GM18909 (cell line): ENCODE results near the gene DKKL1.
"Not testable (repeated sequence)": the region's sequence is repeated elsewhere in the genome, so short reads cannot be mapped to it uniquely, and the experiment has no call there.

ENCODE experiments used
- ATAC-seq: cut with Tn5 transposase; IDR thresholded peaks from one replicate; pipeline ENCODE4 v1.9.1; 2021; ENCODE audit warnings: mild to moderate bottlenecking; ENCODE audit not compliant: unreplicated experiment, poor library complexity

The DKKL1 gene

DNA sequence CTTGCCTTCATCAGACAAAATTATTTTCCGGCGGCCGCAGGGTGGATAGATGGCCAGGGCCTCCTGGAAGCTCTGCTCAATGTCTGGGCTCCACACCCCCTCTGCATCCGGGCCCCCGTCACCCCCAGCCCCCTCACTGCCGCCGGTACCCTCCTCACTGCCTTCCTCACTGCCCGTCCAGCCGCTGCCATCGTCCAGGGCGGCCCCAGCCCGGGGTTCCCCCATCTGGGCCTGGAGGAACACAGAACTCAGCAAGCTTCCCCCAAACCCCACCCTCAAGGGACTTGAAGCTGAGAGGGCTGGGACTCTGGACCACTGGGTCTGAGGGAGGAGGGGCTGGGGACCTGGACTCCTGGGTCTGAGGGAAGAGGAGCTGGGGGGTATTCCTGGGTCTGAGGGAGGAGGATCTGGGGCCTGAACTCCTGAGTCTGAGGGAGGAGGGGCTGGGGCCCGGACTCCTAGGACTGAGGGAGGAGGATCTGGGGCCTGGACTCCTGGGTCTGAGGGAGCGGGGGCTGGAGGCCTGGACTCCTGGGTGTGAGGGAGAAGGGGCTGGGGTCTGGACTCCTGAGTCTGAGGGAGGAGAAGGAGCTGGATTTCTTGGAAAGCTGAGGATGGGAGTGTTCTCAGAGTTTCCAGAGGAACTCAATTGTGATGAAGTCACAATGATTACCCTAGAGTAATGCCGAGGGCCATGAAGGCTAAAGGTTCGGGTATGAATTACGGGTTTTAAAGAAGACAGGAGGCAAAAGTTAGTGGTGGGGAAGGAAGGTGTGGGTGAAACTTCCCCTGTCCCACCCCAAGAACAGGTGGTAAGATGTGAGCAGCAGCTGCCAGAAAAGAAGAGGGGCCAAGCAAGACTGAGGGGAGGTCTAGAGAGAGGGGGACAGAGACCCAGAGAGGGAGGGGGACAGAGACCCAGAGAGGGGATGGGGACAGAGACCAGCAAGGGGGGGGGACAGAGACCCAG is 3.5 kb upstream of the DKKL1 start:
- ATAC-seq = no peak

GRCh38 chr19:49361438-49362047 is 2.1 kb upstream of the DKKL1 start:
- no peak for ATAC-seq

DNA sequence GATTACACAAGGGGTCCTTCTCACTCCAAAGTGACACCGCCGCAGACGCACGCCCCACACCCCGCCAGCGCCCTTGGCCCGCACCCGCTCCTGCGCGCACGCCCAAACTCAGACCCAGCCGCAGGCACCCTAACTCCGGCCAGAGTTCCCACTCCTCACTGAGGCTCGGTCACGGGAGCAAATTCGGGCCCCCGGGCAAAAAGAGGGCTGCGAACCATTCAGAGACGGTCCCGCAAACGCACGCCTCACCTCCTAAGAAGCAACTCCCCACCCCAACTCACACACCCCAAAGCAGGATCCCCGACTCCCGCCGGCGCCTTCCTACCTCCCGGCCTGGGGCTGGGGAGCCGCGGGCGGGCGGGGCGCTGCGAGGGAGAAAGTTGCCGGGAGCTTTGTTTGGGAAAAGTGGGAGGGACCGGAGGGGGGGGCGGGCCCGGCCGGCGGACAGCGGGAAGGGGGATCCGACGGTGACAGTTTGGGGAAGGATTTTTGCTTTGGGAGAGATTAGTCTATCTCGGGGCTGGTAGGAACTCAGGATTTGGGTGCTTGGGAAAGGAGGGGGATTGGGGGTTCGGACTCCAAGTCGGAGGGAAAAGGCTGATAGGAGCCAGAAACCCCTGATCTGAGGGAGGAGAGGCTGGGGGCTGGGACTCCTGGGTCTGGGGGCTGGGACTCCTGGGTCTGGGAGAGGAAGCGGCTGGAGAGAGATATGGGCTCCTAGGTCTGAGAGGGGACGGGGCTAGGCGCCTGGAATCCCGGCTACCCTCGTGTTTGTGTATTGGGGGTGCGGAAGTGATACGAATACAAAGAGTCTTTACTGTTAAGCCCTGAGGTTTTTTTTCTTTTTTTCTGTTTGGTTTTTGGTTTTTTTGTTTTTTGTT is 1.4 kb upstream of the DKKL1 start, which contains the start of gene TEAD2:
Gene TEAD2 (minus strand): TSS at position 369 of the 881 bp plus-strand sequence. CDS start 2,341 bp downstream, outside the sequence.
- ATAC-seq = no peak

DNA sequence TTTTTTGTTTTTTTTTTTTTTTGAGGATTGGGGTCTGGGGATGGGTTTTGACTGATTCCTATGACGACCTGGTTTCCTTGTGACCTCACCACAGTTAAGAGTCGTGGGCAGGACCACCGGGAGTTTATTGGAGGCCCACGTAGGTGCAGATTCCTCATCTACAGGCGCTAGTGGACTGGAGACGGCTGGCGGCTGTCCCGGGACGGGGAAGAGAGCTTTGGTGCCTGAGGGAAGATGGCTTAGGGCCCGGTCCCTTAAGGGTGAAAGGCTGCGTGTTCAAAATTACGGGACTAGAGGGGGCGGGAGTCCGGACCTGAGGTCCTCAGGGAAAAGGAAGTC is 779 bp upstream of the DKKL1 start:
- no peak for ATAC-seq

DNA sequence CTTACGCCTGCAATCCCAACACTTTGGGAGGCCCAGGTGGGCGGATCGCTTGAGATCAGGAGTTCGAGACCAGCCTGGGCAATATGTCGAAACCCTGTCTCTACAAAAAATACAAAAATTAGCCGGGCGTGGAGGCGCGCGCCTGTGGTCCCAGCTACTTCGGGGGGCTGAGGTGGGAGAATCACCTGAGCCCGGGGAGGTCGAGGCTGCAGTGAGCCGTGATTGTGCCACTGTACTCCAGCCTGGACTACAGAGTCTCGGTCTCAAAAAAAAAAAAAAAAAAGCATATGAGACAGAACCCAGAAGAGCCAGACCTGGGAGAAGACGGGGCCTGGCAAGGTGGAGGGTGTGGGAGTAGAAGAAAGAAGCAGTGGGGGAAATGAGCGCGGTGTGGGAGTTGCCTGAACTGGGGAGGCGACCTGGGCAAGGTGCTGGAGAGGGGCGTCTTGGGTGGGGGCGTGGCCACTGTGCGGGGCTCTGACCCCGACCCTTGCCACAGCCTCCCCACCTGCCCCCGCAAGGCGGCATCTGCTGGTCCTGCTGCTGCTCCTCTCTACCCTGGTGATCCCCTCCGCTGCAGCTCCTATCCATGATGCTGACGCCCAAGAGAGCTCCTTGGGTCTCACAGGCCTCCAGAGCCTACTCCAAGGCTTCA is 533 bp downstream of the DKKL1 start:
- no peak for ATAC-seq

DNA sequence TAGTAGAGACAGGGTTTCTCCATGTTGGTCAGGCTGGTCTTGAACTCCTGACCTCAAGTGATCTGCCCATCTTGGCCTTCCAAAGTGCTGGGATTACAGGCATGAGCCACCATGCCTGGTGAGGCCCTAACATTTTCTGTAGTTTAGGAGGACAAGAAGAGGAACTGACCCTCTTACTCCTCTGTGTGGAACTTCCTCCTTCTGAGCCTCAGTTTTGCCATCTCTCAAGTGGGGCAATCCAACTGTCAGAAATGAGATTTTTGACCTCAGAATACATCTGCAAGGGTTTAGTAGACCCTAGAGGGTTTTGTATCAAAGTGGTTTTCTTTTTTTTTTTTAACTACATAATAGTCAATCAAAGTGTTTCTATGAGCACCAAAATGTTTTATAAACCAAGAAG is 2.4 kb downstream of the DKKL1 start:
- no peak for ATAC-seq

DNA sequence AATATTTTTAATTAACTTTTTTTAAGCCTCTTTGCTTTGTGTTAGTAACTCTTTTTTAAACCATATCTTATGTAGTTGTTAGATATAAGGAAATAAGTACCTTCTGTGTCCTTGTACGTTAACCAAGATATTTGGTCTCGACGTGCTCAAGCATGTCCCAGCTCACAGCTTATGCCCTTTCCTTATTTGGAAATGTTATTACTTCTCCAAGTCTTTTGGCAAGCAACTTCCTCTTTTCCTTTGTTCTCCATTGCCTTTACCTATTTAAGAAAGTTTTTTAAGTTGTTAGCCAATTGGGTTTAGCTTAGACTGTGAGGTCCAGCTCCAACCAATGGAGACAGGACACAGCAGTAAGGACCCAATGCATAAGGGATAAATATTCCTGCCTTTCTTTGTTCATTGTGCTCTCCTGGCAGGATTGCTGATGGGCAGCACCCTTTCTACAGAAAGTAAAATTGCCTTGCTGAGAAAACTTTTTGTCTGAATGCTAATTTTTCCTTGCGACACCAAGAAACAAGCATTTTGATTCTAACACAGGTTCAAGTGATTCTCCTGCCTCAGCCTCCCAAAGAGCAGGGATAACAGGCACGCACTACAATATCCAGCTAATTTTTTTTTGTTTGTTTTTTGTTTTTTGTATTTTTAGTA is 5.2 kb downstream of the DKKL1 start:
- no peak for ATAC-seq

- ATAC-seq = no peak
These were observed 7.5 kb downstream of the DKKL1 start for GRCh38 chr19:49371184-49371583.

GRCh38 chr19:49373174-49373573 is 9.5 kb downstream of the DKKL1 start:
- not testable (repeated sequence) for ATAC-seq

DNA sequence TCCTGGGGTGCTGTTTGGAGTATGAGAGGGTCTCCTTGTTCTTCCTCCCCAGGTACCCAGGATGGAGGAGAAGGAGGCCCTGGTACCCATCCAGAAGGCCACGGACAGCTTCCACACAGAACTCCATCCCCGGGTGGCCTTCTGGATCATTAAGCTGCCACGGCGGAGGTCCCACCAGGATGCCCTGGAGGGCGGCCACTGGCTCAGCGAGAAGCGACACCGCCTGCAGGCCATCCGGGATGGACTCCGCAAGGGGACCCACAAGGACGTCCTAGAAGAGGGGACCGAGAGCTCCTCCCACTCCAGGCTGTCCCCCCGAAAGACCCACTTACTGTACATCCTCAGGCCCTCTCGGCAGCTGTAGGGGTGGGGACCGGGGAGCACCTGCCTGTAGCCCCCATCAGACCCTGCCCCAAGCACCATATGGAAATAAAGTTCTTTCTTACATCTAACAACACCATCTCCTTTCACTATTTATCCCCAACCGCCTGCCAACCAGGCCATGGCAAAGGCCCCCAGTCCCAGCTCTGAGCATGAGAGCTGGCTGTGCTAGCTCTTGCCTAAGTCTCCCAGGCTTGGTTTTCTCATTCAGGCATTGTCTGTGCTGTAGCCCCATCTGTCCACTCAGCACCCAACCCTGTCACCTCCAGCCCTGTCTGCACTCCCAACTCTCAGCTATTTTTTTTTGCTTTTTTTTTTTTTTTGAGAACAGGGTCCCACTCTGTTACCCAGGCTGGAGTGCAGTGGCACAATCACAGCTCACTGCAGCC is 11.2 kb downstream of the DKKL1 start:
- no peak for ATAC-seq

DNA sequence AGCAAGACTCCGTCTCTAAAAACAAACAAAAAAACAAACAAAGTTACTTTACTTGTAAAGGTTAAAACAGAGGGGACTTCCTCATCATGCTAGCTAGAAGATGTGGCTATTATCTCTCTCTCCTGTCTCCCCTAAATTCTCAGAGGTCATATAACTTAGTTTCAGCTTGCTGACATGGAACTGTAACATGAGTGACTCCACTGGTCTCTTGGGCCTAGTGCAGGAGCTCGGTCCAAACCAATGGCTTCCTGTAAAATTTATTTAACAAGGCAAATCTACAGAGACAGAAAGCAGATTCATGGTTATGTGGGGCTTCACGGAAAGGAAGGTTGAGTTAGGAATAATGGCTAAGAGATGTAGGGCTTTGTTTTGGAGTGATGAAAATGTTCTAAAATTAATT is 14.8 kb downstream of the DKKL1 start:
- no peak for ATAC-seq

GRCh38 chr19:49380391-49380790 is 16.7 kb downstream of the DKKL1 start:
- ATAC-seq = no peak

DNA sequence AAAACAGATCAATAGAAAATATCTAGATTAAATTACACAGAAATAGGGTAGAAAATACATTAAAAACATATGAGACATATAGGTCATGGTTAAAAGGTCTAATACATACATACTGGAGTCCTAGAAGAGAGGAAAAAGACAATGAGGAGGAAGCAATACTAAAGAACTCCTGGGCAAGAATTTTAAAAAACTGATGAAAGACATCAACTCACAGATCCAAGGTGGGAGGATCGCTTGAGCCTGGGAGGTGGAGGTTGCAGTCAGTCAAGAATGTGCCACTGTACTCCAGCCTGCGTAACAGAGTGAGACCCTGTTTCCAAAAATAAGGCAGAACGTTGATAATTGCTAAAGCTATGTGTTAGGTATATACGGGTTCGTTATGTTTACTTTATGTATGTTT is 19.0 kb downstream of the DKKL1 start:
- ATAC-seq = no peak

GRCh38 chr19:49383599-49383998 is 19.9 kb downstream of the DKKL1 start:
- ATAC-seq = no peak

- no peak for ATAC-seq
These were observed 24.3 kb downstream of the DKKL1 start, which contains the start of gene KASH5 for GRCh38 chr19:49387936-49388372. Gene KASH5, plus strand, starts transcription at chr19:49388249. Its CDS starts 2,635 bp downstream, at chr19:49390884.

GRCh38 chr19:49389406-49389805 is 25.7 kb downstream of the DKKL1 start:
- ATAC-seq = no peak

- ATAC-seq = no peak
These were observed 26.7 kb downstream of the DKKL1 start for GRCh38 chr19:49390131-49390928.

- ATAC-seq = no peak
These were observed 27.3 kb downstream of the DKKL1 start for GRCh38 chr19:49390929-49391359.
